GM21786 (cell line): ENCODE data around the gene OR51B4.
"Not testable (repeated sequence)": the region's sequence is repeated elsewhere in the genome, so short reads cannot be mapped to it uniquely, and the experiment has no call there.

Source experiments
- ATAC-seq: cut with Tn5 transposase; IDR thresholded peaks from one replicate; pipeline ENCODE4 v1.9.1; 2021; ENCODE audit not compliant: unreplicated experiment

Gene OR51B4

DNA sequence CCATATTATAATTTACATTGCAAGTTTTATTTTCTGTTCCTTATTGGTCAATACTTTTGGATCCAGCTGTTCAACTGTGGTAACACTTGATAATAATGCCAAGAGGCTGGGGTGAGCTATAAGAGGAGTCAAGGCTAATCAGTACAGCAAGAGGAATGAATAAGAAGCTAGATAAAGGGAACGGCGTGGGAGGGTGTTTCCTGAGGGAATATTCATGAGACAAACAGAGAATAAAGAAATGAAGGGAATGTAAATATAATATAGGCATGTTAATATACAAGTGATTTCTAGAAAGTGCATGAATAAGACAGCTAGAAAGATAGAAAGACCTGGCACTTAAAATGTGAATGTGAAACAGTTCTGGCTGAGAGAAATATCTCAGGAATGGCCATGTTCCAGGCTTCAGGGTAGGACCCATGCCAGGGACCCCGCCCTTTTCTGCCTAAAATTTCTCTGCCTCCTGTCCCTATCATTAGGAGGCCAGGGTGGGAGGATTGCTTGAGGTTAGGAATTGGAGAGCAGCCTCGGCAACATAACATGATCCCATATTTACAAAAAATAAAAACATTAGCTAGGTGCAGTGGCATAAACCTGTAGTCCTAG lies 3.9 kb downstream of the OR51B4 start:
- ATAC-seq, result no peak

- not testable (repeated sequence) for ATAC-seq
Observed at GRCh38 chr11:5294342-5294995, 7.3 kb downstream of the OR51B4 start.

DNA sequence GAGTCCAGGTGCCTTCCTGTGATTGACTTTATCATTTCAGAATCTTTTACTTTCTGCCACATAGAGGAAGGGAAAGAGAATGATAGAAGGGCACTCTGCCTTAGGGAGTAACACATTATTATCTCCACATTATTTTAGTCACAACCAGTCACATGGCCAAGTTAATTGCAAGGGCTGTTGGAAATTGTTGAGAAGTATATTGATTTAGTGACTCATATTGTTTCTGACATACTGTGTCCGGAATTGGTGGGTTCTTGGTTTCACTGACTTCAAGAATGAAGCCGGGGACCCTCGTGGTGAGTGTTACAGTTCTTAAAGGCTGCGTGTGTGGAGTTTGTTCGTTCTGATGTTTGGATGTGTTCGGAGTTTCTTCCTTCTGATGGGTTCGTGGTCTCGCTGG lies 8.7 kb downstream of the OR51B4 start:
- no peak for ATAC-seq

DNA sequence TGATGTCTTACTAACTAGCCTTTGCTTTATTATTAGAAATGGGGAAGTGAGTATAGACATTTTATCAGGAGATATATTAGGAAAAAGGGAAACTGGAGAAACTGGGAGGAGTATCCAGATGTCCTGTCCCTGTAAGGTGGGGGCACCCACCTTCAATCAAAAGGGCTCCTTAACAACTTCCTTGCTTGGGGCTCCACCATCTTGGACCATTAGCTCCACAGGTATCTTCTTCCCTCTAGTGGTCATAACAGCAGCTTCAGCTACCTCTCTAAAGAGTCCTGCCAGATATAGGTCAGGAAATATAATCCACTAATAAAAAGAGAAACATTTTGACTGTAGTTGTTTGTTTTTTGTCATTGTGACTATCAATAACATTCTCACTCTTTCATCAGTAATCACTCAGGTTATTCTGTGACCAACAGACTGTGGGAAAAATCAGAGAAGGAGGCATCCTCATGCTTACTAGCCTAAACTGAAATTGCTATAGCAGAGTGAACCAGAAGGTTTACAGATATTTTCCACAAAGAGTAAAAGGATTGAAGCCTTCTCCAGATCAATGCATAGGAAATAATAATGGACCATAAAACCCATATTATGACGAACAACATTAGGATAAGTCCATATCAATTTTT lies 10.4 kb downstream of the OR51B4 start:
- peak; percentile 89 for ATAC-seq

- ATAC-seq, result no peak
Observed at GRCh38 chr11:5290106-5290505, 11.6 kb downstream of the OR51B4 start.

GRCh38 chr11:5289696-5290095 lies 12.1 kb downstream of the OR51B4 start:
- no peak for ATAC-seq

GRCh38 chr11:5288906-5289550 lies 12.7 kb downstream of the OR51B4 start:
- no peak for ATAC-seq

DNA sequence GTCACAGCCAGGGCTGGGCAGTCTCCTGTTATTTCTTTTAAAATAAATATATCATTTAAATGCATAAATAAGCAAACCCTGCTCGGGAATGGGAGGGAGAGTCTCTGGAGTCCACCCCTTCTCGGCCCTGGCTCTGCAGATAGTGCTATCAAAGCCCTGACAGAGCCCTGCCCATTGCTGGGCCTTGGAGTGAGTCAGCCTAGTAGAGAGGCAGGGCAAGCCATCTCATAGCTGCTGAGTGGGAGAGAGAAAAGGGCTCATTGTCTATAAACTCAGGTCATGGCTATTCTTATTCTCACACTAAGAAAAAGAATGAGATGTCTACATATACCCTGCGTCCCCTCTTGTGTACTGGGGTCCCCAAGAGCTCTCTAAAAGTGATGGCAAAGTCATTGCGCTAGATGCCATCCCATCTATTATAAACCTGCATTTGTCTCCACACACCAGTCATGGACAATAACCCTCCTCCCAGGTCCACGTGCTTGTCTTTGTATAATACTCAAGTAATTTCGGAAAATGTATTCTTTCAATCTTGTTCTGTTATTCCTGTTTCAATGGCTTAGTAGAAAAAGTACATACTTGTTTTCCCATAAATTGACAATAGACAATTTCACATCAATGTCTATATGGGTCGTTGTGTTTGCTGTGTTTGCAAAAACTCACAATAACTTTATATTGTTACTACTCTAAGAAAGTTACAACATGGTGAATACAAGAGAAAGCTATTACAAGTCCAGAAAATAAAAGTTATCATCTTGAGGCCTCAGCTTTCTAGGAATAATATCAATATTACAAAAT lies 13.4 kb downstream of the OR51B4 start:
- ATAC-seq, result no peak

GRCh38 chr11:5286901-5287300 lies 14.8 kb downstream of the OR51B4 start:
- no peak for ATAC-seq

DNA sequence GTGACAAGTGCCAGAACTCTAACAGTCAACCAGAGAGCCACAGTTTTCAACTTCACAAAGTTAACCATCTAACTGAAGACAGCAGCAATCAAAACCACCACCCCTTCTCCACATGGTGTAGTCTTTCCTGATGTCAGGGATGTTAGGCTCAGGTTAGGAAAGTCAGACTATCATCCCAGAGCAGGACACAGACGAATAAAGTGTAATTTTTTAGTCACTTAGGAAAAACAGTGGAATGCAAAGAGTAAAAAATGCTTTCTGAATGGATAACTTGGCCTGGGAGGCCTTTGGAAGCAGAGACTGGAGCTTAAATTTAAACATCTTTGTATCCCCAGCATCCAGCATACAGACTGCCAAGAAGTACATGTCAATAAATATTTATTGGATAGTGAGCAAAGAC lies 15.4 kb downstream of the OR51B4 start:
- ATAC-seq, result no peak

DNA sequence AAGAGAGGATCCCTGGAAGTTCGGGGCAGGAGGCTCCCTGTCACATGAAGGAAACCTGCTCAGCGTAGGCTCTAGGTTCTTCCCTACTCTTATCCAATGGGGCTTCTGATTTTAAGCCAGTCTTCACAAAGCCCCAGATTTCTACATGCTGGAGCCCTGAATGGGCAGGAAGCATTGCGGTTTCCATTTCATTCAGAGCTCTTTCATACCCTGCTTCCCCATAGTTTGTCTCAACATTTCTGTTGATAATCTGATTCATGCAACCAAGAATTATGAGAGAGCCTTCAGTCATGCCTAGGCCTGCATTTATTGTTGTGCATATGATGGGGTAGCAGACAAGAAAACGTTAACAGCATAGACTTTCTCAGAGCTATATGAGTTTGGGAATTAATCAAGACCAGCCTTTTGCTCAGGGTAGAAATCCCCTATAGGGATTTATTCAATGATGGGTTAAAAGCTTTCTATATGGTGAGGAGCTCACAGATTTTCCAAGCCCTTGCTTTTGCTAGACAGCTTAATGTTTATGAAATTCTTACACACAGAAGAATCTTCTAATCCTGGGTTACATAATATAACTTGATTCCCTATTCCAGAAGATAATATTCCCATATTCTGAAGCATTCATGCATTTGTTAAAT lies 15.9 kb downstream of the OR51B4 start:
- no peak for ATAC-seq

DNA sequence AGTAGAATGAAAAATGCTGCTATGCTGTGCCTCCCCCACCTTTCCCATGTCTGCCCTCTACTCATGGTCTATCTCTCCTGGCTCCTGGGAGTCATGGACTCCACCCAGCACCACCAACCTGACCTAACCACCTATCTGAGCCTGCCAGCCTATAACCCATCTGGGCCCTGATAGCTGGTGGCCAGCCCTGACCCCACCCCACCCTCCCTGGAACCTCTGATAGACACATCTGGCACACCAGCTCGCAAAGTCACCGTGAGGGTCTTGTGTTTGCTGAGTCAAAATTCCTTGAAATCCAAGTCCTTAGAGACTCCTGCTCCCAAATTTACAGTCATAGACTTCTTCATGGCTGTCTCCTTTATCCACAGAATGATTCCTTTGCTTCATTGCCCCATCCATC lies 17.1 kb downstream of the OR51B4 start:
- no peak for ATAC-seq

DNA sequence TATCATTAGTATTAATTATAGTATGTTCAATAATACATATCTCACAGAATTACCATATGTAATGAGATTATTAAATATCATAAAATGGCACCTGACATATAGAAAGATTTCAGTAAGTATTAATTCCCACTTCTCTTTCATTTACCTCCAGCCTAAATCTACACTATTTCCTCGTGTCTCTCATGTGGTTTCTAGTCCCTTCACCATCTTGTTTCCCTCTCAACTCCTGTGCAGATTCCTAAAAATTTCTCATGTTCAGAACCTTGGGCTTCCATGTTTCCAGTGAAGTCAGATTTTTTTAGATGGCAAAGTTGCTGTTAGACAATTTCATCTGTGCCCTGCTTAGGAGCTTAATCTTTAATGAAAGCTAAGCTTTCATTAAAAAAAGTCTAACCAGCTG lies 17.9 kb downstream of the OR51B4 start:
- no peak for ATAC-seq

DNA sequence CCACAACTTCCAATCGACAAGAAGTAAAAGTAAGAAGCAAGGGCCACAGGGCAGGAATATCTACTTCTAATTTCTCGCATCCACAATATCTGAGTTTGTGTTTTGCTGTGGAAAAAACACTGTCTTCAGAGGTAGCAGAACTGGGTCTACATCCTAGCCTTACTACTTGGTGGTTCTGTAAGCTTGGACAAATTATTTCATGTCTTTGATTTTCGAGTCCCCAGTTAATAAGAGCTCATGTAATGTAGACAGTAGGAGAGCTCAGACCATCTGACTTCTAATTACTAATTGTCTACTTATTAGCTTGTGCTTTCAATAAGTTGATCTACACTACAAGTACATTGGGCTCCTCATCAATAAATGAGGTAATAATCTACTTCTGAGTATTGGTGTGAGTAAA lies 18.7 kb downstream of the OR51B4 start:
- ATAC-seq, result no peak

DNA sequence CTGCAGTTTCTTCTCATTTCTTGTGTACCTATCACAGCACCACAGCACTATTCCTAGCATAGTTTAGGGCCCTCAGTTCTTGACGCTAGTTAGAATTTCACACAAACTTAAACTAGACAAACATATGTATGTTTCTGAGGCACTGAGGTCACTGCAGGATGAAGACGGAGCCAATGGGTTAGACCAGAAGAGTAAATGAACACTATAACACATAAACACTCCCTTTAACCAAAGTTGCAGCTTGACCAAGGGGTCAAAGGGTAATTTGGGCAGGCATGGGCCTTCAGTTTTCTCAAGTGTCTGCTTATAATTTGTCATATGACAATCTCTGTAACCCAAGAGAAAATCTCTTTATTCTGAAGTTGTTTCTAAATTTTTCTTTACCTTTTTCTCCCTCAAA lies 19.1 kb downstream of the OR51B4 start:
- ATAC-seq, result no peak

- ATAC-seq, result no peak
Observed at GRCh38 chr11:5281596-5281995, 20.1 kb downstream of the OR51B4 start.

- ATAC-seq, result peak; percentile 94
Observed at GRCh38 chr11:5280582-5281102, 21.1 kb downstream of the OR51B4 start.

GRCh38 chr11:5279471-5280090 lies 22.2 kb downstream of the OR51B4 start:
- no peak for ATAC-seq

DNA sequence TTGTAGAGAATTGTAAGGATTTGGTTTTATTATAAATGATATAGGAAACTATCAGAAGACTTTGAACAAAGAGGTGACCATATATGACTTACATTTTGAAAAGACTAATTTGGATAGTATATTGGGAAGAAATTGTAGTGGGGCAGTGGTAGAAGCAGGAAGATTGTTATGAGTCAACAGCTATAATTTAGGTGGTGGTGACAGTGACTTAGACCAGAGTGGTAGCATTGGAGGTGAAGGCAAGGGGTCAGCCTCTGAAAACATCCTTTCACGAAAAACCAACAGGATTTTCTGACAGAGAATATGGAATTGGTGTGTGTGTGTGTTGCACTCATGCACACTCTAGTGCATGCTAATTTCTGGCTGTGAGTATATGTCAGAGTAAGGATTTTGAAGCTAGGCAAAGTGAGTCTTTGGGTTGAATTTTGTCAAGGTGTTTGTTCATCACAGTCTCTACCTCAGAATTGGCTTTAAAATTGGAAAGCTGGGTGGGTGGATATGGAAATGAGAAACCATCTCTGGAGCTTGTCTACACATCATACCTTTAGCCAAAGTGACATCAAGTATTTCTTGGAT lies 23.9 kb downstream of the OR51B4 start:
- peak; percentile 44 for ATAC-seq

DNA sequence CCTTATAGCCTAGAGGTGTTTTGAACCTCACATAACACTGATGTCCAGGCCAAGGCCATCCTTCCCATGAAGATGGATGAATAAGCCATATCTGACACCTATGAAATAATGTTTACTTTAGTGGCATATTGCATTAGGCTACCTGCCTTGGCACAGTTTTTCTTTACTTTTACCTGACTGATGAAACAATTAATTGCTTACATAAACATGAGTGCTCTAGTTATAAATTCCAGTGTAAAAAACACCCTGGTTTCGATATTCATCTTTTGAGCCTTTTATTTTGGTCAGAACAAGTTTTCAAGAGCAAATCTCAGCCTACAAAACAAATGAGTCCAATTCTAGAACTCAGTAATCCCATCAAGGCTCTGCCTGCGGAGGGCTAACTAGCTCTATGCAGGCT lies 25.0 kb downstream of the OR51B4 start:
- ATAC-seq, result no peak
